GM08714 (cell line): ENCODE data around the gene CARD10.
"Not testable (repeated sequence)": the region's sequence is repeated elsewhere in the genome, so short reads cannot be mapped to it uniquely, and the experiment has no call there.

Experiments used
- H3K4me3 ChIP-seq: fragments of 200-500 bp; sonication (Bioruptor generic); 2 replicates; pipeline ENCODE4 v1.5.1; 2014; ENCODE audit warnings: mild to moderate bottlenecking, low read length, inconsistent platforms
- ZNF274 ChIP-seq: IDR thresholded peaks from 2 replicates; pipeline ENCODE4 v1.6.1; 2012; ENCODE audit warnings: mild to moderate bottlenecking, low read depth, low read length

Gene CARD10

GRCh38 chr22:37559901-37560607 lies 40.8 kb upstream of the CARD10 start, which contains the start of gene CDC42EP1:
CDC42EP1 (plus strand) TSS chr22:37560480; CDS start chr22:37566350, 5,870 bp downstream.
- TF ChIP-seq ZNF274 = no peak
- no peak within 1 kb of the TSS; the same call in 1 of the 2 replicates for H3K4me3 ChIP-seq

DNA sequence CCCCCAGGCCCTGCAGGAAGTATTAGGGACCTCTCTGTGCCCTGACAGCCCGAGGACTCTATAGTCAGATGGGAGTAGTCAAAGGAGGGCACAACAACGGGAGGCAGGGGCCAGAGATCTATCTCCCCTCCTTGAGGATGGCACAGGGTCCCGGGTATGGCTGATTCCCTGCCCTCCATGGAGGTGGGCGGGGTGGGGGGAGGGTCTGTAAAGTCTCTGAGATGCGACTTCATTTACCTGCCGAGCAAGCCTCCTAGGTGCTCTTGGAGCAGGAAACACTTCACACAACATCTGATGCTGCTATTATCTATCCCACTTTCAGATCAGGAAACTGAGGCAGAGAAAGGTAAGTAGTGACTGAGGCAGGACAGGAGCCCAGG lies 40.3 kb upstream of the CARD10 start:
- no peak for TF ChIP-seq ZNF274
- no peak overlapping the region for H3K4me3 ChIP-seq

- no peak overlapping the region for H3K4me3 ChIP-seq
- no peak for TF ChIP-seq ZNF274
Observed at GRCh38 chr22:37558815-37559214, 39.6 kb upstream of the CARD10 start.

DNA sequence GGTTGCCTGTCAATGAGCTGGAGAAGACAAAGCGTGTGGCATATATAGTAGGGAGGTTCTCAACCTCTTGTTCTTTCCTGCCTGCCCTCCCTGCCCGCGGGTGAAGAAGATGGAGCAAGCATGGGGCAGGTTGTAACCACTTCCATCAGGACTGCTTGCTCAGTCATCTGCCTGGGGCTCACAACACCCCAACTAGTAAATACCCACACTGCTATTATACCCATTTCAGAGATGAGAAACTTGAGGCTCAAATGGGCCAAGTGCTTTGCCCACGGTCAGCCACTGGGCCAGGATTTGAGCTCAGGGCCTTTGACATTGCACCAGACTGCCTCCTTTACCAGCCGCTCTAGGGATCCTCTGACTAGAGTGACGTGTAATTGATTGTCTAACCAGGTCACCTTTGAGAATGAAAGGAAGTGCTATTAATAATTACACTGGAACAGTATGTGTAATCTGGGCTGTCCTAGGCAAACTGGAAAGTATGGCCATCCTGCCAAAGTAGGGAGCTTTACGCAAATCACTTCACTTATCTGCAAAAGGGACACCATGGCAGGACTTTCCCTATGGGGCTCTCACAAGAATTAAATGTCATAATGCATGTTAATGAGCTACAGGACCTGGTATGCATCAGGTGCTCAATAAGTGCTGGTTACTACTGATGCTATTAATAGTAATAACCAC lies 38.2 kb upstream of the CARD10 start:
- no peak overlapping the region for H3K4me3 ChIP-seq
- no peak for TF ChIP-seq ZNF274

- TF ChIP-seq ZNF274 = no peak
- no peak overlapping the region for H3K4me3 ChIP-seq
Observed at GRCh38 chr22:37556710-37557109, 37.5 kb upstream of the CARD10 start.

DNA sequence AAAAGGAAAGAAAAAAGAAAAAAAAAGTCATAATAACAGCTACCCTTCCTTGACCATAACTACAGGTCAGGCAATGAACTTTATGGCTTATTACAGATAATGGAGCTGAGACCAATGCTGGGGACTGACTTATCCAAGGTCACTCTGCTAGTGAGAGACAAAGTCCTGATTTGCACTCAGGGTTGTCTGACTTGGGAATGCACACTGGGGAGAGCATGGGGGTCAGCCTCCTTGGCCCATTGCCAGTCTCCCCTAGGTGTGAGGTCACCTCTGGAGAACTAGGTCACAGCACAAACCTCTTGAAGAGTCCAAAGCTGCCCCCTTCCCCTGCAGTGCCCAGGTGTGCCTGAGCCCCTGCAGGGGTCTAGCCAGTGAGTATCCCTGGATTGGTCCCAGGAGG lies 35.8 kb upstream of the CARD10 start:
- no peak for TF ChIP-seq ZNF274
- H3K4me3 ChIP-seq = no peak overlapping the region

DNA sequence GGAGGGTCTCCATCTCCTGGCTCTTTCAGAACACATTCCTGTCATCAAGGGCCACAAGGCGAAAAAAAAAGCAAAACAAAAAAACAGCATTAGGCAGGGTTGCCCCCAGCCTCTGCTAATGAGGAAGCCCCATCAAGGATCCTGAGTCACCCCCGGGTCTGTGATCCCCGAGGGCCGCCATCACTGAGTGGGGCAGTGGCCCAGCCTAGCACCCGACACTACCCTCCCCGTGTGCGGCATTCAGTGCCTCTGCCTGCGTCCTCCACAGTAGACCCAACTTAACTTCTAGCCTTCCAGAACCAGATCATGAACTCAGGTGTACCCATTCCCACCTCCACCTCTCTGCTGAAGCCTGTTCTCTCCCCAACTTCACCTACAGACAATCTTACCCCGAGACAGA lies 34.5 kb upstream of the CARD10 start:
- no peak for TF ChIP-seq ZNF274
- H3K4me3 ChIP-seq = no peak overlapping the region

GRCh38 chr22:37552524-37553163 lies 33.4 kb upstream of the CARD10 start:
- TF ChIP-seq ZNF274 = no peak

GRCh38 chr22:37551981-37552380 lies 32.8 kb upstream of the CARD10 start:
- H3K4me3 ChIP-seq = no peak overlapping the region
- TF ChIP-seq ZNF274 = no peak

More at GRCh38 chr22:37552524-37553163, 33.4 kb upstream of the CARD10 start:
- H3K4me3 ChIP-seq = no peak overlapping the region

DNA sequence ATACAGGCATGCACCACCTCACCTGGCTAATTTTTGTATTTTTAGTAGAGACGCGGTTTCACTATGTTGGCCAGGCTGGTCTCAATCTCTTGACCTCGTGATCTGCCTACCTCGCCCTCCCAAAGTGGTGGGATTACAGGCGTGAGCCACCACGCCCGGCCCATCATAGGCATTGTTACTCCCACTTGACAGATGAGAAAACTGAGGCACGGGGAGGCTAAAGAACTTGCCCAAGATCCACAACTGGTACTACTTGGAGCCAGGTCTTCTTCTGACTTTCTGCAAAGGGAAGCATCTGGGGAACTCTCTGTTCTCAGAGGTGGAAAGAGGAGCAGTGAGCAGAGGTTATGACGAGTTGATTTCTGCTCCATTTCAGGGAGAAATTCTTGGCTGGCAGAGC lies 31.7 kb upstream of the CARD10 start:
- not testable (repeated sequence) for H3K4me3 ChIP-seq

DNA sequence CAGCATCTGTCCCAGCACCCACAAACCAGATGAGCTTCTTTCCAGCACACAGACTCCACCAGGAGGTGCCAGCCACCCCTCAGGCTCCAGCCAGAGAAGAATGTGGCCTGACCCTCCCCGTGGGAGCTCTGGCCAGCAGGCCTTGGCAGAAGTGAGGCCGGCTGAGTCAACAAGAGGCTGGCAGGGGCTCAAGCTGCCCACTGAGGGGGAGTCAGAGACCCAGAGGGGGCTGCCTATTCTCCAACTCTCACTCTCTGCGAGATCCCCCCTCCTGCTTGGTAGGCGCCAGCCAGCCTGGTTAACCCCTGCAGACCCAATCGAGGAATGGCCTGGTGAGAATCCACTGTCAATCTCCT lies 30.5 kb upstream of the CARD10 start:
- TF ChIP-seq ZNF274 = no peak
- no peak overlapping the region for H3K4me3 ChIP-seq

DNA sequence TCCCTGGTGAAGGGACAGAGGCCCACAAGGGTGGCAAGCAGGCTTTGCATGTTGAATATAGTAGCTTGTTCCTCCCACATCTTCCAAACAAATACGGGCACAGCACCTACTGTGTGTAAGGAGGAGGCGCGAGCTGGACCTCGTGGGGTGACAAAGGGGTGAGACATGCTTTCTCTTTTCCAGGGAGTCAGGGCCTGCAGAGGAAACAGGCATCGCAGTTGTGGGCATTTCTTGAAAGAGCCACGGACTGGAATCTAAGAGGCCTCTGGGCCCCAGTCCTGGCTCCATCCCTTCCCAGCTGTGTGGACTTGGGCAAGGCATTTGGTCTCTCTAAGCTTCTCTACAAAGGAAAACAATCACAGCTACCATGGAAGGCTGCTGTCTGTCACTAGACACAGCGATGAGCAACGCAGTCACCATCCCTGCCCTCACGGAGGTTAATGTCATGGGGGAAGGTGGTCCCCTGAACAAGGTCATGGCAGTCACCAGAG lies 28.1 kb upstream of the CARD10 start:
- TF ChIP-seq ZNF274 = no peak

GRCh38 chr22:37546437-37547250 lies 27.4 kb upstream of the CARD10 start:
- no peak overlapping the region for H3K4me3 ChIP-seq
- TF ChIP-seq ZNF274 = no peak

More for the DNA sequence above, 28.1 kb upstream of the CARD10 start:
- no peak overlapping the region for H3K4me3 ChIP-seq
